WTC11 (cell line): Measurements from ENCODE around the gene SVOPL. TPM values are rescaled to one million over a fixed set of nuclear protein-coding genes. Genes with fewer than 3 reads are reported as not detected.

ENCODE experiments used
- ATAC-seq: fragments of 200-7000 bp; cut with Tn5 transposase; 2 replicates; pipeline ENCODE4 v1.10.0; 2021; ENCODE audit warnings: mild to moderate bottlenecking, moderate library complexity
- CTCF ChIA-PET: fragments of 300-600 bp; sonication (Branson Sonifier 250); formaldehyde crosslinking; loops from one replicate; lab custom pipeline; 2021; ENCODE audit warnings: antibody characterized with exemption; lab: Charles Lee
- POLR2A ChIA-PET: fragments of 350-600 bp; sonication (Branson Sonifier 250); formaldehyde crosslinking; loops from one replicate; lab custom pipeline; 2021; ENCODE audit warnings: antibody characterized with exemption; lab: Charles Lee
- DNase-seq: peaks from one replicate; pipeline ENCODE4 v3.0.0; 2021; ENCODE audit warnings: low spot score
- H3K27ac Mint-ChIP-seq: 2 replicates; pipeline ENCODE4 v1.8.0; 2021; ENCODE audit warnings: mixed read lengths
- H3K27me3 Mint-ChIP-seq: 2 replicates; pipeline ENCODE4 v1.8.0; 2021; ENCODE audit warnings: low read depth, mild to moderate bottlenecking, moderate library complexity, mixed read lengths
- H3K36me3 Mint-ChIP-seq: 2 replicates; pipeline ENCODE4 v1.8.0; 2021; ENCODE audit warnings: mixed read lengths
- H3K4me1 Mint-ChIP-seq: 2 replicates; pipeline ENCODE4 v1.8.0; 2022; ENCODE audit warnings: mixed read lengths
- H3K4me3 Mint-ChIP-seq: 2 replicates; pipeline ENCODE4 v1.8.0; 2021; ENCODE audit warnings: mild to moderate bottlenecking, moderate library complexity, mixed read lengths
- H3K9me3 Mint-ChIP-seq: 2 replicates; pipeline ENCODE4 v1.8.0; 2021; ENCODE audit warnings: mixed read lengths
- ATF2 ChIP-seq: sonication (generic); formaldehyde crosslinking; IDR thresholded peaks from 2 replicates; pipeline ENCODE4 v1.8.1; 2022; ENCODE audit warnings: low read depth, missing genetic modification reagents, borderline replicate concordance
- CREM ChIP-seq: sonication (generic); formaldehyde crosslinking; IDR thresholded peaks from 2 replicates; pipeline ENCODE4 v1.8.1; 2022; ENCODE audit warnings: mild to moderate bottlenecking, missing genetic modification reagents, moderate library complexity
- E2F1 ChIP-seq: sonication (generic); formaldehyde crosslinking; IDR thresholded peaks from 2 replicates; pipeline ENCODE4 v1.8.0; 2022; ENCODE audit warnings: mild to moderate bottlenecking, missing genetic modification reagents
- ESRRA ChIP-seq: sonication (generic); formaldehyde crosslinking; IDR thresholded peaks from 2 replicates; pipeline ENCODE4 v1.8.1; 2022; ENCODE audit warnings: mild to moderate bottlenecking, missing genetic modification reagents, borderline replicate concordance
- FOXK1 ChIP-seq: sonication (generic); formaldehyde crosslinking; IDR thresholded peaks from 2 replicates; pipeline ENCODE4 v1.8.0; 2022; ENCODE audit warnings: mild to moderate bottlenecking, moderate library complexity, missing genetic modification reagents
- GTF2I ChIP-seq: fragments of 250-450 bp; sonication (Bioruptor Pico); conservative IDR thresholded peaks from 2 replicates; pipeline ENCODE4 v1.4.0; 2021; ENCODE audit warnings: mild to moderate bottlenecking
- HMGA2 ChIP-seq: fragments of 250-450 bp; sonication (Bioruptor Pico); IDR thresholded peaks from 2 replicates; pipeline ENCODE4 v1.4.0; 2021; ENCODE audit warnings: mild to moderate bottlenecking, moderate library complexity
- IRF2 ChIP-seq: sonication (generic); formaldehyde crosslinking; IDR thresholded peaks from 2 replicates; pipeline ENCODE4 v1.8.0; 2022; ENCODE audit warnings: low read depth, missing genetic modification reagents, borderline replicate concordance
- JUN ChIP-seq: sonication (generic); formaldehyde crosslinking; IDR thresholded peaks from 2 replicates; pipeline ENCODE4 v1.8.0; 2023; ENCODE audit warnings: mild to moderate bottlenecking, missing genetic modification reagents
- MYBL2 ChIP-seq: sonication (generic); formaldehyde crosslinking; IDR thresholded peaks from 2 replicates; pipeline ENCODE4 v1.8.1; 2023; ENCODE audit warnings: mild to moderate bottlenecking, moderate library complexity, missing genetic modification reagents
- NFE2L1 ChIP-seq: sonication (generic); formaldehyde crosslinking; IDR thresholded peaks from 2 replicates; pipeline ENCODE4 v1.8.1; 2023; ENCODE audit warnings: missing genetic modification reagents
- NR1H2 ChIP-seq: sonication (generic); formaldehyde crosslinking; IDR thresholded peaks from 2 replicates; pipeline ENCODE4 v1.9.0; 2021; ENCODE audit warnings: mild to moderate bottlenecking, moderate library complexity, missing genetic modification reagents
- NR2C2 ChIP-seq: sonication (generic); formaldehyde crosslinking; IDR thresholded peaks from 2 replicates; pipeline ENCODE4 v1.8.0; 2022; ENCODE audit warnings: mild to moderate bottlenecking, missing genetic modification reagents
- RELA ChIP-seq: sonication (generic); formaldehyde crosslinking; IDR thresholded peaks from 2 replicates; pipeline ENCODE4 v1.8.1; 2022; ENCODE audit warnings: missing genetic modification reagents, mild to moderate bottlenecking, borderline replicate concordance
- SMAD3 ChIP-seq: sonication (generic); formaldehyde crosslinking; IDR thresholded peaks from 2 replicates; pipeline ENCODE4 v1.8.0; 2022; ENCODE audit warnings: missing genetic modification reagents, mild to moderate bottlenecking, borderline replicate concordance
- SOX15 ChIP-seq: fragments of 250-450 bp; sonication (Bioruptor Pico); IDR thresholded peaks from 2 replicates; pipeline ENCODE4 v1.9.0; 2021; ENCODE audit warnings: mild to moderate bottlenecking
- SP1 ChIP-seq: sonication (generic); formaldehyde crosslinking; conservative IDR thresholded peaks from 2 replicates; pipeline ENCODE4 v1.8.1; 2022; ENCODE audit warnings: missing genetic modification reagents
- ZBTB43 ChIP-seq: sonication (generic); formaldehyde crosslinking; IDR thresholded peaks from 2 replicates; pipeline ENCODE4 v1.8.1; 2023; ENCODE audit warnings: mild to moderate bottlenecking, missing genetic modification reagents
- ZNF396 ChIP-seq: fragments of 250-450 bp; sonication (Bioruptor Pico); IDR thresholded peaks from 2 replicates; pipeline ENCODE4 v1.8.0; 2021; ENCODE audit warnings: mild to moderate bottlenecking, moderate library complexity, borderline replicate concordance
- total RNA-seq: library from RNA; stranded (reverse); gene quantifications from 3 replicates; pipeline ENCODE4 v1.2.3, GENCODE V29; 2021
- TF ChIP-seq, protein P1 (sequence below): sonication (generic); formaldehyde crosslinking; conservative IDR thresholded peaks from 2 replicates; pipeline ENCODE4 v1.8.1; 2023; ENCODE audit warnings: mild to moderate bottlenecking, low read depth, missing genetic modification reagents, moderate library complexity
- TF ChIP-seq, protein P2 (sequence below): sonication (generic); formaldehyde crosslinking; IDR thresholded peaks from 2 replicates; pipeline ENCODE4 v1.8.1; 2022; ENCODE audit warnings: mild to moderate bottlenecking, missing genetic modification reagents, moderate library complexity, borderline replicate concordance
- TF ChIP-seq, protein P3 (sequence below): fragments of 250-450 bp; sonication (Bioruptor Pico); IDR thresholded peaks from 2 replicates; pipeline ENCODE4 v1.9.0; 2021; ENCODE audit warnings: mild to moderate bottlenecking

Gene SVOPL
- total RNA-seq, 1 experiment from 2014 or later = 1.9 TPM

DNA sequence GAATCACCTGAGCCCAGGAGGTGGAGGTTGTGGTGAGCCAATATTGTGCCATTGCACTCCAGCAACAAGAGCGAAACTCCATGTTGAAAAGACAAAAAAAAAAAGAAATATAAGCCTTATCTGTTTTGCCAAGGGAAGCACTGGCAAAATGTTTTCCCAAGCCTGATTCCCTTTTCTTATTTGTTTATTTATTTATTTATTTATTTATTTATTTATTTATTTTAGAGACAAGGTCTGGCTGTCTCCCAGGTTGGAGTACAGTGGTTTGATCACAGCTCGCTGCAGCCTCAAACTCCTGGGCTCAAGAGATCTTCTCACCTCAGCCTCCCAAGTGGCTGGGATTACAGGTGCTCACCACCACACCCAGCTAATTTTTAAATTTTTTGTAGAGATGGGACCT is 44.2 kb downstream of the SVOPL start:
- TF ChIP-seq, protein P1, sequence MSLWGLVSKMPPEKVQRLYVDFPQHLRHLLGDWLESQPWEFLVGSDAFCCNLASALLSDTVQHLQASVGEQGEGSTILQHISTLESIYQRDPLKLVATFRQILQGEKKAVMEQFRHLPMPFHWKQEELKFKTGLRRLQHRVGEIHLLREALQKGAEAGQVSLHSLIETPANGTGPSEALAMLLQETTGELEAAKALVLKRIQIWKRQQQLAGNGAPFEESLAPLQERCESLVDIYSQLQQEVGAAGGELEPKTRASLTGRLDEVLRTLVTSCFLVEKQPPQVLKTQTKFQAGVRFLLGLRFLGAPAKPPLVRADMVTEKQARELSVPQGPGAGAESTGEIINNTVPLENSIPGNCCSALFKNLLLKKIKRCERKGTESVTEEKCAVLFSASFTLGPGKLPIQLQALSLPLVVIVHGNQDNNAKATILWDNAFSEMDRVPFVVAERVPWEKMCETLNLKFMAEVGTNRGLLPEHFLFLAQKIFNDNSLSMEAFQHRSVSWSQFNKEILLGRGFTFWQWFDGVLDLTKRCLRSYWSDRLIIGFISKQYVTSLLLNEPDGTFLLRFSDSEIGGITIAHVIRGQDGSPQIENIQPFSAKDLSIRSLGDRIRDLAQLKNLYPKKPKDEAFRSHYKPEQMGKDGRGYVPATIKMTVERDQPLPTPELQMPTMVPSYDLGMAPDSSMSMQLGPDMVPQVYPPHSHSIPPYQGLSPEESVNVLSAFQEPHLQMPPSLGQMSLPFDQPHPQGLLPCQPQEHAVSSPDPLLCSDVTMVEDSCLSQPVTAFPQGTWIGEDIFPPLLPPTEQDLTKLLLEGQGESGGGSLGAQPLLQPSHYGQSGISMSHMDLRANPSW = no peak
- no peak for TF ChIP-seq NR2C2 (CRISPR knock-in tag)
- TF ChIP-seq ZNF396 (CRISPR knock-in tag) = no peak
- TF ChIP-seq GTF2I (CRISPR knock-in tag) = no peak
- TF ChIP-seq ATF2 (CRISPR knock-in tag) = no peak
- ChIA-PET POLR2A (no interaction called here), CTCF (interaction anchor here (1.3 kb wide), 1 partner anchor 12 kb away, joined by 3 read pairs; no protein-coding TSS in a partner anchor)
- Mint-ChIP-seq H3K4me1 (peaks cover 29% of the 10 kb centered on the region), H3K9me3 (peaks cover 24% of the 10 kb centered on the region), H3K27me3 (no peaks in the 10 kb centered on the region), H3K27ac (no peak overlapping the region), H3K4me3 (no peak overlapping the region), H3K36me3 (peaks cover 29% of the 10 kb centered on the region)
- ATAC-seq (no peak), DNase-seq (no peak)

DNA sequence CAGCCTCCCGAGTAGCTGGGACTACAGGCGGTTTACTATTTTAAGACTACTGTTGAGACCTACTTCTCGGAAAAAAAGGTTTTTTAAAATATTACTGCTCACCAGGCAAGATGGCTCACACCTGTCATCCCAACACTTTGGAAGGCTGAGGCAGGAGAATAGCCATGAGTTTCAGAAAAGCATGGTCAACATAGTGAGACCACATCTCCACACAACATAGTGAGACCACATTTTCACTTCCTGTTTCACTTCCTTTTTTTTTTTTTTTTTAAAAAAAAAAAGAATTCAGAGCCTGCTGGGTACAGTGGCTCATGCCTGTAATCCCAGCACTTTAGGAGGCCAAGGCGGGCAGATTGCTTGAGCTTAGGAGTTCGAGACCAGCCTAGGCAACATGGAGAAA is 46.5 kb downstream of the SVOPL start:
- H3K27me3 Mint-ChIP-seq = no peaks in the 10 kb centered on the region
- CTCF ChIA-PET = interaction anchor here (0.6 to 0.7 kb wide), 2 partner anchors 30 to 84 kb away, joined by 3 to 5 read pairs; no protein-coding TSS in a partner anchor

DNA sequence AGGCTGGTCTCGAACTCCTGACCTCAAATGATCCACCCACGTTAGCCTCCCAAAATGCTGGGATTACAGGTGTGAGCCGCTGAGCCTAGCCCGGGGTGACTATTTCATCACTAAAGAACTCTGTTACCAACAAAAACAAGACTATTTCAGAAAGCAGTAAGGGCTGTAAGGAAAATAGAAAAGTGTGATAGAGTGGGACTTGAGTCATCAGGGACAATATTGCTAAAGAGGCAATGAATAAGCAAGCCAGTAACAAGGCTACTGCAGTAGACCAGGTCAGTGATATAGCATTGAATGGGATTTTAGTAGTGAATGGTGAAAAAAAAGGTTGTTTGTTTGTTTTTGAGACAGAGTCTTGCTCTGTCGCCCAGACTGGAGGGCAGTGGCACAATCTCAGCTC is 51.7 kb downstream of the SVOPL start:
- H3K27me3 Mint-ChIP-seq = no peaks in the 10 kb centered on the region
- H3K9me3 Mint-ChIP-seq = peaks cover 11% of the 10 kb centered on the region
- peaks cover 10% of the 10 kb centered on the region for H3K4me1 Mint-ChIP-seq
- ATAC-seq (no peak), DNase-seq (no peak)
- peaks cover 16% of the 10 kb centered on the region for H3K36me3 Mint-ChIP-seq
- ChIA-PET CTCF (no interaction called here), POLR2A (no interaction called here)
- H3K27ac Mint-ChIP-seq = no peak overlapping the region
- H3K4me3 Mint-ChIP-seq = no peak overlapping the region
- TF ChIP-seq, protein P2, sequence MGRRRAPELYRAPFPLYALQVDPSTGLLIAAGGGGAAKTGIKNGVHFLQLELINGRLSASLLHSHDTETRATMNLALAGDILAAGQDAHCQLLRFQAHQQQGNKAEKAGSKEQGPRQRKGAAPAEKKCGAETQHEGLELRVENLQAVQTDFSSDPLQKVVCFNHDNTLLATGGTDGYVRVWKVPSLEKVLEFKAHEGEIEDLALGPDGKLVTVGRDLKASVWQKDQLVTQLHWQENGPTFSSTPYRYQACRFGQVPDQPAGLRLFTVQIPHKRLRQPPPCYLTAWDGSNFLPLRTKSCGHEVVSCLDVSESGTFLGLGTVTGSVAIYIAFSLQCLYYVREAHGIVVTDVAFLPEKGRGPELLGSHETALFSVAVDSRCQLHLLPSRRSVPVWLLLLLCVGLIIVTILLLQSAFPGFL (CRISPR knock-in tag) = no peak
- TF ChIP-seq, protein P3, sequence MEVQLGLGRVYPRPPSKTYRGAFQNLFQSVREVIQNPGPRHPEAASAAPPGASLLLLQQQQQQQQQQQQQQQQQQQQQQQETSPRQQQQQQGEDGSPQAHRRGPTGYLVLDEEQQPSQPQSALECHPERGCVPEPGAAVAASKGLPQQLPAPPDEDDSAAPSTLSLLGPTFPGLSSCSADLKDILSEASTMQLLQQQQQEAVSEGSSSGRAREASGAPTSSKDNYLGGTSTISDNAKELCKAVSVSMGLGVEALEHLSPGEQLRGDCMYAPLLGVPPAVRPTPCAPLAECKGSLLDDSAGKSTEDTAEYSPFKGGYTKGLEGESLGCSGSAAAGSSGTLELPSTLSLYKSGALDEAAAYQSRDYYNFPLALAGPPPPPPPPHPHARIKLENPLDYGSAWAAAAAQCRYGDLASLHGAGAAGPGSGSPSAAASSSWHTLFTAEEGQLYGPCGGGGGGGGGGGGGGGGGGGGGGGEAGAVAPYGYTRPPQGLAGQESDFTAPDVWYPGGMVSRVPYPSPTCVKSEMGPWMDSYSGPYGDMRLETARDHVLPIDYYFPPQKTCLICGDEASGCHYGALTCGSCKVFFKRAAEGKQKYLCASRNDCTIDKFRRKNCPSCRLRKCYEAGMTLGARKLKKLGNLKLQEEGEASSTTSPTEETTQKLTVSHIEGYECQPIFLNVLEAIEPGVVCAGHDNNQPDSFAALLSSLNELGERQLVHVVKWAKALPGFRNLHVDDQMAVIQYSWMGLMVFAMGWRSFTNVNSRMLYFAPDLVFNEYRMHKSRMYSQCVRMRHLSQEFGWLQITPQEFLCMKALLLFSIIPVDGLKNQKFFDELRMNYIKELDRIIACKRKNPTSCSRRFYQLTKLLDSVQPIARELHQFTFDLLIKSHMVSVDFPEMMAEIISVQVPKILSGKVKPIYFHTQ (CRISPR knock-in tag) = no peak
- TF ChIP-seq CREM (no peak), SMAD3 (CRISPR knock-in tag) (no peak), ESRRA (CRISPR knock-in tag) (no peak)

More for the DNA sequence above, 46.5 kb downstream of the SVOPL start:
- no peak overlapping the region for H3K27ac Mint-ChIP-seq
- no peak for TF ChIP-seq ZBTB43
- no peak for TF ChIP-seq SP1 (CRISPR knock-in tag)
- TF ChIP-seq FOXK1 (CRISPR knock-in tag) = no peak
- no peak for TF ChIP-seq NFE2L1
- TF ChIP-seq MYBL2 = no peak
- no peak for TF ChIP-seq SOX15 (CRISPR knock-in tag)
- no peak for TF ChIP-seq JUN (CRISPR knock-in tag)
- TF ChIP-seq E2F1 (CRISPR knock-in tag) = no peak
- TF ChIP-seq IRF2 (CRISPR knock-in tag) = no peak
- TF ChIP-seq NR2C2 (CRISPR knock-in tag) = no peak
- no peak for TF ChIP-seq ZNF396 (CRISPR knock-in tag)
- TF ChIP-seq RELA (CRISPR knock-in tag) = no peak
- TF ChIP-seq HMGA2 (CRISPR knock-in tag) = no peak
- no peak for TF ChIP-seq NR1H2 (CRISPR knock-in tag)
- peaks cover 29% of the 10 kb centered on the region for H3K36me3 Mint-ChIP-seq
- H3K4me3 Mint-ChIP-seq = no peak overlapping the region
- POLR2A ChIA-PET = no interaction called here
- peaks cover 11% of the 10 kb centered on the region for H3K4me1 Mint-ChIP-seq
- ATAC-seq (no peak), DNase-seq (no peak)
- peaks cover 24% of the 10 kb centered on the region for H3K9me3 Mint-ChIP-seq
